ENCODE results near the gene SYK. TPM values are rescaled to one million over a fixed set of nuclear protein-coding genes. Genes with fewer than 3 reads are reported as not detected.

The SYK gene
- polyA plus RNA-seq, 1 of the 3 experiments (the other 2 are of a cell fraction) = not detected

- TF ChIP-seq MAX (IDR thresholded peaks at IDR 0.05; ENCODE audit: low read depth) = no peak
- TF ChIP-seq NFIC (IDR thresholded peaks at IDR 0.05; ENCODE audit: borderline replicate concordance) = no peak
- TF ChIP-seq TCF12 (IDR thresholded peaks at IDR 0.05) = no peak
- no peak for TF ChIP-seq GABPA (IDR thresholded peaks at IDR 0.05; ENCODE audit: low read depth)
- no peak for TF ChIP-seq FOXJ3 (CRISPR knock-in tag; IDR thresholded peaks at IDR 0.05)
- no peak for TF ChIP-seq FOXM1 (IDR thresholded peaks at IDR 0.05; ENCODE audit: low read depth)
- no peak for TF ChIP-seq MEF2A (IDR thresholded peaks at IDR 0.05; ENCODE audit: borderline replicate concordance, low read depth)
Measured at GRCh38 chr9:90933468-90933867, 131.8 kb downstream of the SYK start (continued).

GRCh38 chr9:90939351-90939750 lies 137.7 kb downstream of the SYK start:
- Histone ChIP-seq H3K27ac (ENCODE audit: low read depth in 2 of 2, low read length in 1 of 2) (no peak overlapping the region), H3K4me1 (ENCODE audit: control insufficient read depth in 1 of 2, insufficient read depth in 2 of 2, low read depth in 1 of 2, low read length in 1 of 2) (no peaks in the 10 kb centered on the region; a peak in 1 of 4 replicates), H3K4me3 (ENCODE audit: low read depth in 2 of 2, low read length in 1 of 2) (no peak overlapping the region), H3K4me2 (no peak overlapping the region), H3K9me3 (no peaks in the 10 kb centered on the region), H2AFZ (ENCODE audit: low read depth) (no peak overlapping the region), H3K79me2 (ENCODE audit: insufficient read depth) (no peaks in the 10 kb centered on the region), H3K27me3 (ENCODE audit: insufficient read depth) (no peaks in the 10 kb centered on the region; the same call in 1 of the 2 replicates), H3K9me2 (no peaks in the 10 kb centered on the region), H3F3A (replicated peaks; ENCODE audit: insufficient read depth) (no peaks in the 10 kb centered on the region), H4K20me1 (ENCODE audit: insufficient read depth) (no peaks in the 10 kb centered on the region), H3K36me3 (replicated peaks in 1 of 2; ENCODE audit: control insufficient read depth in 1 of 2, insufficient read depth in 2 of 2, low read length in 1 of 2) (no peaks in the 10 kb centered on the region), H3K9ac (no peak overlapping the region)
- DNase-seq = no peak
- ChIA-PET CTCF (interaction anchor here (0.6 to 9.2 kb wide), 2 partner anchors 9 to 24 kb away, joined by 4 to 44 read pairs; no protein-coding TSS in a partner anchor), POLR2A (no interaction called here)
- WGBS (ENCODE audit: low lambda C conversion rate) = 14% methylated on average over 3 of the region's 3 CpGs
- no peak for TF ChIP-seq NFIC (IDR thresholded peaks at IDR 0.05; ENCODE audit: borderline replicate concordance)

GRCh38 chr9:90940280-90940679 lies 138.7 kb downstream of the SYK start:
- ChIA-PET POLR2A (no interaction called here), CTCF (interaction anchor here (0.6 to 9.2 kb wide), 2 partner anchors 15 to 25 kb away, joined by 3 to 44 read pairs; no protein-coding TSS in a partner anchor)
- H3K27me3 ChIP-seq (ENCODE audit: insufficient read depth) = no peaks in the 10 kb centered on the region; the same call in 1 of the 2 replicates
- 14% methylated on average over 1 of the region's 1 CpG for WGBS (ENCODE audit: low lambda C conversion rate)
- H3K9me2 ChIP-seq = no peaks in the 10 kb centered on the region
- H4K20me1 ChIP-seq (ENCODE audit: insufficient read depth) = no peaks in the 10 kb centered on the region
- H3K4me2 ChIP-seq = no peak overlapping the region
- H3K79me2 ChIP-seq (ENCODE audit: insufficient read depth) = no peaks in the 10 kb centered on the region
- no peak overlapping the region for H3K27ac ChIP-seq (ENCODE audit: low read depth in 2 of 2, low read length in 1 of 2)
- no peak overlapping the region for H3K4me3 ChIP-seq (ENCODE audit: low read depth in 2 of 2, low read length in 1 of 2)
- no peak overlapping the region for H3K9ac ChIP-seq
- H3K4me1 ChIP-seq (ENCODE audit: control insufficient read depth in 1 of 2, insufficient read depth in 2 of 2, low read depth in 1 of 2, low read length in 1 of 2) = no peaks in the 10 kb centered on the region; a peak in 1 of 4 replicates
- no peak for DNase-seq
- H3K9me3 ChIP-seq = no peaks in the 10 kb centered on the region
- no peak overlapping the region for H2AFZ ChIP-seq (ENCODE audit: low read depth)
- TF ChIP-seq EZH2phosphoT487 (IDR thresholded peaks at IDR 0.05; ENCODE audit: borderline replicate concordance, low read depth) (no peak), CHD2 (IDR thresholded peaks at IDR 0.05; ENCODE audit: low read length, partially characterized antibody) (no peak), GABPA (IDR thresholded peaks at IDR 0.05; ENCODE audit: low read depth) (no peak), RXRA (IDR thresholded peaks at IDR 0.05; ENCODE audit: borderline replicate concordance, low read depth) (no peak), YY1 (IDR thresholded peaks at IDR 0.05; ENCODE audit: low read depth) (no peak), JUND (IDR thresholded peaks at IDR 0.05) (no peak), USF1 (IDR thresholded peaks at IDR 0.05; ENCODE audit: borderline replicate concordance, low read depth) (no peak), ELF1 (IDR thresholded peaks at IDR 0.05) (no peak), SMC3 (IDR thresholded peaks at IDR 0.05; ENCODE audit: low read depth, low read length) (no peak), RFX5 (IDR thresholded peaks at IDR 0.05; ENCODE audit: low read length) (no peak)
- H3F3A ChIP-seq (replicated peaks; ENCODE audit: insufficient read depth) = no peaks in the 10 kb centered on the region
- H3K36me3 ChIP-seq (replicated peaks in 1 of 2; ENCODE audit: control insufficient read depth in 1 of 2, insufficient read depth in 2 of 2, low read length in 1 of 2) = no peaks in the 10 kb centered on the region
